ENCODE results near the gene ATP6AP1.

The ATP6AP1 gene

GRCh38 chrX:154471839-154472684 lies 43.6 kb downstream of the ATP6AP1 start:
- DNase-seq (ENCODE audit: low read depth in 2 of 2): no peak

- DNase-seq (ENCODE audit: low read depth in 2 of 2): no peak
Measured at GRCh38 chrX:154472685-154473632, 44.5 kb downstream of the ATP6AP1 start.

- no peak for DNase-seq (ENCODE audit: low read depth in 2 of 2)
Measured at GRCh38 chrX:154473683-154474082, 45.2 kb downstream of the ATP6AP1 start.

GRCh38 chrX:154476821-154477220 lies 48.3 kb downstream of the ATP6AP1 start:
- no peak for DNase-seq (ENCODE audit: low read depth in 2 of 2)

GRCh38 chrX:154477891-154478477 lies 49.5 kb downstream of the ATP6AP1 start:
- no peak for DNase-seq (ENCODE audit: low read depth in 2 of 2)

GRCh38 chrX:154478728-154479622 lies 50.5 kb downstream of the ATP6AP1 start, which contains the start of gene LAGE3:
Gene LAGE3, minus strand, starts transcription at chrX:154479281. Its CDS starts 366 bp downstream, at chrX:154478915.
- peak; percentile 65 to 67 for DNase-seq (ENCODE audit: low read depth in 2 of 2)

GRCh38 chrX:154481195-154481594 lies 52.7 kb downstream of the ATP6AP1 start:
- no peak for DNase-seq (ENCODE audit: low read depth in 2 of 2)

GRCh38 chrX:154481911-154482601 lies 53.6 kb downstream of the ATP6AP1 start:
- DNase-seq (ENCODE audit: low read depth in 2 of 2): no peak

GRCh38 chrX:154482786-154483185 lies 54.3 kb downstream of the ATP6AP1 start:
- no peak for DNase-seq (ENCODE audit: low read depth in 2 of 2)

- no peak for DNase-seq (ENCODE audit: low read depth in 2 of 2)
Measured at GRCh38 chrX:154483325-154483724, 54.8 kb downstream of the ATP6AP1 start.

GRCh38 chrX:154484255-154485149 lies 56.0 kb downstream of the ATP6AP1 start:
- no peak for DNase-seq (ENCODE audit: low read depth in 2 of 2)

- DNase-seq (ENCODE audit: low read depth in 2 of 2): no peak
Measured at GRCh38 chrX:154485150-154486051, 56.9 kb downstream of the ATP6AP1 start.

GRCh38 chrX:154486052-154486395 lies 57.5 kb downstream of the ATP6AP1 start:
- DNase-seq (ENCODE audit: low read depth in 2 of 2): no peak

Measured in fibroblast of skin of left quadriceps (primary cell).